PC-9 (cell line): Measurements from ENCODE around the gene TLR3. TPM values are rescaled to one million over a fixed set of nuclear protein-coding genes. Genes with fewer than 3 reads are reported as not detected.

Source experiments
- BruUV-seq: library from RNA; stranded (reverse); fragments of 400-500 nt; replicated peaks from 2 replicates; lab custom pipeline; 2021; lab: Mats Ljungman, UMichigan
- CTCF ChIA-PET: fragments of 300-600 bp; sonication (Branson Sonifier 250); formaldehyde crosslinking; loops from one replicate; lab custom pipeline; 2022; ENCODE audit warnings: antibody characterized with exemption; lab: Charles Lee
- POLR2A ChIA-PET: fragments of 300-600 bp; sonication (Branson Sonifier 250); formaldehyde crosslinking; loops from one replicate; lab custom pipeline; 2022; ENCODE audit warnings: antibody characterized with exemption; ENCODE audit not compliant: unreplicated experiment; lab: Charles Lee
- DNase-seq, 2 experiments: peaks; one replicate each; pipeline versions ENCODE4 v3.0.0 to v3.0.0-alpha.2; 2015 to 2022; ENCODE audit warnings: mixed read lengths in 1 of 2
- H2AFZ ChIP-seq: fragments of 200-600 bp; sonication (generic); 2 replicates; pipeline ENCODE4 v1.8.1; 2017; ENCODE audit warnings: antibody characterized with exemption
- H3F3A ChIP-seq: fragments of 200-600 bp; sonication (generic); 2 replicates; pipeline ENCODE4 v1.8.1; 2017; ENCODE audit warnings: antibody characterized with exemption, mild to moderate bottlenecking, low read depth; ENCODE audit not compliant: insufficient read depth
- H3K27ac ChIP-seq: fragments of 200-600 bp; sonication (generic); 2 replicates; pipeline ENCODE4 v1.6.1; 2016; ENCODE audit warnings: mixed run types
- H3K27me3 ChIP-seq: fragments of 200-600 bp; sonication (generic); 2 replicates; pipeline ENCODE4 v1.6.1; 2016; ENCODE audit warnings: low read depth, mixed run types; ENCODE audit not compliant: insufficient read depth
- H3K36me3 ChIP-seq: fragments of 200-600 bp; sonication (generic); 2 replicates; pipeline ENCODE4 v1.6.1; 2016; ENCODE audit warnings: low read depth, mixed run types
- H3K4me1 ChIP-seq: fragments of 200-600 bp; sonication (generic); replicated peaks from 2 replicates; pipeline ENCODE4 v1.6.1; 2016; ENCODE audit warnings: mixed run types; ENCODE audit not compliant: insufficient read depth
- H3K4me2 ChIP-seq: fragments of 200-600 bp; sonication (generic); 2 replicates; pipeline ENCODE4 v1.6.1; 2017; ENCODE audit warnings: mixed run types
- H3K4me3 ChIP-seq: fragments of 200-600 bp; sonication (generic); 2 replicates; pipeline ENCODE4 v1.6.1; 2016; ENCODE audit warnings: mixed run types
- H3K79me2 ChIP-seq: fragments of 200-600 bp; sonication (generic); 2 replicates; pipeline ENCODE4 v1.6.1; 2017; ENCODE audit warnings: low read depth, mixed run types
- H3K9me2 ChIP-seq: fragments of 200-600 bp; sonication (generic); 2 replicates; pipeline ENCODE4 v1.8.1; 2017; ENCODE audit warnings: mild to moderate bottlenecking; ENCODE audit not compliant: insufficient read depth
- H3K9me3 ChIP-seq: fragments of 200-600 bp; sonication (generic); 2 replicates; pipeline ENCODE4 v1.8.1; 2016; ENCODE audit warnings: low read depth; ENCODE audit not compliant: insufficient read depth
- H4K20me1 ChIP-seq: fragments of 200-600 bp; sonication (generic); 2 replicates; pipeline ENCODE4 v1.8.1; 2017; ENCODE audit not compliant: insufficient read depth
- CTCF ChIP-seq: fragments of 200-600 bp; sonication (generic); conservative IDR thresholded peaks from 2 replicates; pipeline ENCODE4 v1.6.1; 2017; ENCODE audit warnings: mixed run types, antibody characterized with exemption, mild to moderate bottlenecking, moderate library complexity
- EZH2 ChIP-seq: fragments of 200-600 bp; sonication (generic); IDR thresholded peaks from 2 replicates; pipeline ENCODE4 v1.8.0; 2017; ENCODE audit warnings: antibody characterized with exemption, low read depth
- intact Hi-C: fragments of 100-400 bp; cut with micrococcal nuclease; formaldehyde crosslinking; loops from one replicate; pipeline ENCODE4 v1.10.0; 2022; ENCODE audit not compliant: unreplicated experiment
- total RNA-seq: library from RNA; stranded (reverse); gene quantifications from 2 replicates; pipeline ENCODE4 v1.2.3, GENCODE V29; 2021

Gene TLR3
- total RNA-seq, 1 experiment from 2014 or later = 10.3 TPM

DNA sequence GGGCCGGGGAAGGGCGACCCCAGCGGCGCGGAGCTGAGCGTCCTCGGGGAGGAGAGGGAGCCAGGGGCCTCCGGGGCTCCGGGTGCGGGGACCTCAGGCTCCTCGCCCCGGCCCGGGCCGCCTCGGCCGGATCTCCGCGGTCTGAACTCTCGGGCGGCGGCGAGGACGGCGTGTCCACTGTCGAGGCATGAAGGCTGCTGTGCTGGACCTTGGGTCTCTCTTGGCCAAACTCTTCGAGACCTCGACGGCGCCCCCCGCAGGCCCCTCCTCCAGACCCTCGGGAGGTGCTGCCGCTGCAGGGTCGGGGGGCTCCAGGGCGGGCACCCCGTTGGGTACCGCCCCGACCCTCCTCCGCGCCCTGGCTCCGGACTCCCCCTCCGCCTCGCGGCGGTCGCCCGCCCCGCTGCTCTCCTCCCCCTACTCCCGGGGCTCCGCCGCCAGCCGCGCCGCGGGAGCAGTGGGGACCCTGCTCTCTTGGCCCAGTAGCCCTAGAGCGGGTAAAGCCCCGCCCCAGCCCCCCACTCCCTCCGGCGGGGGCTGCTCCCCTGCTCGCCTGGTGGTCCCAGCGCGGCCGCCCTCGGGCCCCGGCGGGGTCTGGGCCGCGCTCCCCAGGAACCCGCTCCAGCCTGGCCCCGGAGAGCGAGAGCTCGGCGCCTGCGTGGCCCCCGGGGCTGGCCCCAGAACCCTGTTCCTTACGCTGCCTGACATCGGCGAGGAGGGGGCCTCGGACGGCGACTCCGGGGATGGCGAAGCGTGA, 36.1 kb downstream of the TLR3 start:
- no peak overlapping the region for H3K27ac ChIP-seq

GRCh38 chr4:186105647-186106321, 36.8 kb downstream of the TLR3 start:
- no peaks in the 10 kb centered on the region for H3F3A ChIP-seq
- TF ChIP-seq EZH2 (no peak), CTCF (no peak)
- no peaks in the 10 kb centered on the region for H3K4me1 ChIP-seq
- no peaks in the 10 kb centered on the region for H3K9me2 ChIP-seq
- H2AFZ ChIP-seq = no peak overlapping the region
- H3K4me2 ChIP-seq = no peak overlapping the region
- BruUV-seq = no TSS peak
- no peak overlapping the region for H3K27ac ChIP-seq
- intact Hi-C loops = no loop called here
- no peaks in the 10 kb centered on the region for H3K9me3 ChIP-seq
- peaks cover 17% of the 10 kb centered on the region for H3K27me3 ChIP-seq
- ChIA-PET CTCF (no interaction called here), POLR2A (no interaction called here)
- DNase-seq = no peak
- no peaks in the 10 kb centered on the region for H3K36me3 ChIP-seq
- H3K4me3 ChIP-seq = no peak overlapping the region
- no peaks in the 10 kb centered on the region for H4K20me1 ChIP-seq
- no peaks in the 10 kb centered on the region for H3K79me2 ChIP-seq

More for the DNA sequence above, 36.1 kb downstream of the TLR3 start:
- BruUV-seq = no TSS peak
- peak in 1 of 2 experiments; percentile 6 for DNase-seq
- Histone ChIP-seq H3K4me1 (no peaks in the 10 kb centered on the region), H3K4me2 (peak overlapping the region; percentile 57; the same call in 1 of the 2 replicates), H3K79me2 (no peaks in the 10 kb centered on the region), H3K36me3 (no peaks in the 10 kb centered on the region), H2AFZ (no peak overlapping the region), H3K9me3 (no peaks in the 10 kb centered on the region), H3F3A (no peaks in the 10 kb centered on the region), H3K27me3 (peaks cover 17% of the 10 kb centered on the region), H3K9me2 (no peaks in the 10 kb centered on the region), H4K20me1 (no peaks in the 10 kb centered on the region), H3K4me3 (peak overlapping the region; percentile 43; the same call in 1 of the 2 replicates)
- TF ChIP-seq EZH2 (no peak), CTCF (no peak)
- intact Hi-C loops = no loop called here
- CTCF ChIA-PET = no interaction called here
- POLR2A ChIA-PET = no interaction called here

GRCh38 chr4:186107947-186108346, 39.0 kb downstream of the TLR3 start:
- intact Hi-C loops = no loop called here
- H2AFZ ChIP-seq = no peak overlapping the region
- peaks cover 17% of the 10 kb centered on the region for H3K27me3 ChIP-seq
- no peak overlapping the region for H3K4me3 ChIP-seq
- no peaks in the 10 kb centered on the region for H3K36me3 ChIP-seq
- no peaks in the 10 kb centered on the region for H3K79me2 ChIP-seq
- H3K4me1 ChIP-seq = no peaks in the 10 kb centered on the region
- H3K9me3 ChIP-seq = no peaks in the 10 kb centered on the region
- DNase-seq = no peak
- TF ChIP-seq CTCF (no peak), EZH2 (no peak)
- no peaks in the 10 kb centered on the region for H4K20me1 ChIP-seq
- POLR2A ChIA-PET = no interaction called here
- CTCF ChIA-PET = interaction anchor here (0.8 kb wide), 1 partner anchor 821 kb away, joined by 5 read pairs; no protein-coding TSS in a partner anchor
- H3F3A ChIP-seq = no peaks in the 10 kb centered on the region
- BruUV-seq = no TSS peak
- H3K4me2 ChIP-seq = no peak overlapping the region
- no peaks in the 10 kb centered on the region for H3K9me2 ChIP-seq
- no peak overlapping the region for H3K27ac ChIP-seq
